ENCODE results near the gene H2AZ1. TPM values are rescaled to one million over a fixed set of nuclear protein-coding genes. Genes with fewer than 3 reads are reported as not detected.

H2AZ1 gene
- total and polyA plus RNA-seq, 9 of the 15 experiments (the other 6 are each of a cell fraction or from before 2014, with no cell fraction given): 605 to 4,380 (median 768) TPM

DNA sequence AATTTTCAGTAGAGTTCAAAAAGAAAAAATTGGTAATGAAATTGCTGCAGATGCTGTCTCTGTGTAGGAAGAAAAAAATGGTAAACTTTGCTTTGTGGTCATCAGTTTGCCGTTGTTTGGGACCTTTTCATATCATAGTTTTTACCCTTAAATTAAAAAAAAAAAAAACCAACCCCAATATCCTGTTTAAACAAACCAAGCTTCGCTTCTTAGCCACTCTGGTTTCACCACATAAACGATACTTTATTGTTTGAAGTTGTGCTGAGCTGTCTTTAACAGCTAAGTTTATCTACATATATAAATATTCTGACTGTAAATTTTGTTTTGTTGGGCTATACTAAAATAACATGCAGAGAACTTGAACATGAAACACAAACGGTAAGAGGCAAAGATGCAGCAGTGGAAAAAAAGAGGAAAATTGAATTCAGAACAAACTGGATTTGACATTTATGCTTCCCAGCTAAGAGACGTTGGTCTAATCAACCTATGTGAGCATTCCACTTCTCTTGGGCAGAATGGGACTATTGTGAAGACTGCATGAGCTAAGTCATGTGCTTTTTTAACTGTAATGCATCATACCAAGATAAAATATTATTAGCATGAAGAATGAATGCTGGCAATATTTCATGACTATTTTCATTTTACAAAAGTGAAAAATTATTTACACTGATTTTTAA is 15.7 kb upstream of the H2AZ1 start (continued):
- TF ChIP-seq, protein P1, sequence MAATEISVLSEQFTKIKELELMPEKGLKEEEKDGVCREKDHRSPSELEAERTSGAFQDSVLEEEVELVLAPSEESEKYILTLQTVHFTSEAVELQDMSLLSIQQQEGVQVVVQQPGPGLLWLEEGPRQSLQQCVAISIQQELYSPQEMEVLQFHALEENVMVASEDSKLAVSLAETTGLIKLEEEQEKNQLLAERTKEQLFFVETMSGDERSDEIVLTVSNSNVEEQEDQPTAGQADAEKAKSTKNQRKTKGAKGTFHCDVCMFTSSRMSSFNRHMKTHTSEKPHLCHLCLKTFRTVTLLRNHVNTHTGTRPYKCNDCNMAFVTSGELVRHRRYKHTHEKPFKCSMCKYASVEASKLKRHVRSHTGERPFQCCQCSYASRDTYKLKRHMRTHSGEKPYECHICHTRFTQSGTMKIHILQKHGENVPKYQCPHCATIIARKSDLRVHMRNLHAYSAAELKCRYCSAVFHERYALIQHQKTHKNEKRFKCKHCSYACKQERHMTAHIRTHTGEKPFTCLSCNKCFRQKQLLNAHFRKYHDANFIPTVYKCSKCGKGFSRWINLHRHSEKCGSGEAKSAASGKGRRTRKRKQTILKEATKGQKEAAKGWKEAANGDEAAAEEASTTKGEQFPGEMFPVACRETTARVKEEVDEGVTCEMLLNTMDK (IDR thresholded peaks at IDR 0.05; ENCODE audit: borderline replicate concordance, insufficient read depth, low read depth, low read length, poor library complexity, severe bottlenecking): no peak
- TF ChIP-seq THRAP3 (IDR thresholded peaks at IDR 0.05; ENCODE audit: borderline replicate concordance) (no peak), ERF (CRISPR knock-in tag; IDR thresholded peaks at IDR 0.05) (no peak)

DNA sequence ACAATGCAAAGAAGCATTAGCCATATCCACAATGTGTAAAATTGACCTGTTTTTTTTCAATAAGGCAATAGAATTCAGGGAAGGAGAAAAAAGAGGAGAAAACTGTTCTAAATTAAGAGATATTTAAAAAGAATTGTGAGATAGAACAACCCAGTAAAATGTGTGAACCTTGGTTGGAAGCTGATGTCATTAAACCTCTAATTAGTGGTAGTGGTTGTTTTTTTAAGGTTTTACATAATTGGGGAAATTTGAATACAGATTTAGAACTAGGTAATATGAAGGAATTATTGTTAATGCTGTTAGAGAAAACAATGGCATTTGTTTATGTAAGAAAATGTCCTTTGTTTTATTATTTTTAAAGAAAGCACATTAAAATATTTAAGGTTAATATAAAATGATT is 15.1 kb upstream of the H2AZ1 start:
- H3K36me3 ChIP-seq (ENCODE audit: control insufficient read depth, insufficient read depth, low read length): no peaks in the 10 kb centered on the region
- no peak for DNase-seq (ENCODE audit: extremely low read depth in 1 of 4, low spot score in 3 of 4)
- H2AFZ ChIP-seq (ENCODE audit: low read depth, low read length): no peak overlapping the region
- no peaks in the 10 kb centered on the region for H3K9me3 ChIP-seq (replicated peaks; ENCODE audit: control insufficient read depth, insufficient read depth, low read depth, low read length)
- ChIA-PET POLR2A (no interaction called here), CTCF (ENCODE audit: low intra/inter-chr PET ratio) (no interaction called here)
- no peaks in the 10 kb centered on the region for H3K9me1 ChIP-seq (ENCODE audit: control insufficient read depth, insufficient read depth, low read length)
- H3K4me2 ChIP-seq (ENCODE audit: insufficient read depth, low read length): no peak overlapping the region
- no peaks in the 10 kb centered on the region for H3K4me1 ChIP-seq (replicated peaks in 1 of 2; ENCODE audit: control insufficient read depth in 2 of 2, insufficient read depth in 2 of 2, low read length in 2 of 2)
- no peak overlapping the region for H3K27ac ChIP-seq (ENCODE audit: extremely low read depth, low read depth, low read length)
- ATAC-seq: no peak
- H3K9ac ChIP-seq (ENCODE audit: insufficient read depth in 1 of 2, low read depth in 2 of 2, low read length in 2 of 2): no peak overlapping the region
- BruUV-seq (replicated peaks): no TSS peak
- in situ Hi-C loops (cut with MboI): no loop called here
- H3K4me3 ChIP-seq: no peak overlapping the region
- FAIRE-seq: no peak
- no peaks in the 10 kb centered on the region for H3K79me2 ChIP-seq (ENCODE audit: control insufficient read depth, insufficient read depth, low read length)
- intact Hi-C loops (cut with micrococcal nuclease): no loop called here
- 0 out of 5 replicates have a peak, but pooled peaks cover 0 to 4% of the 10 kb centered on the region in 2 experiments for H3K27me3 ChIP-seq (ENCODE audit: control insufficient read depth in 2 of 2, insufficient read depth in 2 of 2, low read length in 2 of 2)
- H4K20me1 ChIP-seq (replicated peaks; ENCODE audit: control insufficient read depth, insufficient read depth, low read length): no peaks in the 10 kb centered on the region
- TF ChIP-seq, protein P1 (IDR thresholded peaks at IDR 0.05; ENCODE audit: borderline replicate concordance, insufficient read depth, low read depth, low read length, poor library complexity, severe bottlenecking): no peak
- TF ChIP-seq MECOM (CRISPR knock-in tag; IDR thresholded peaks at IDR 0.05): no peak
- TF ChIP-seq RBM22 (IDR thresholded peaks at IDR 0.05; ENCODE audit: low read depth, low read length, poor library complexity, severe bottlenecking): no peak
- no peak for TF ChIP-seq CBFA2T2 (conservative IDR thresholded peaks at IDR 0.05)
- no peak for TF ChIP-seq NR2F6 (CRISPR knock-in tag; IDR thresholded peaks at IDR 0.05)
- TF ChIP-seq HMGN3 (IDR thresholded peaks at IDR 0.05; ENCODE audit: borderline replicate concordance, extremely low read depth, insufficient read length, low read depth, low read length): no peak
- no peak for TF ChIP-seq U2AF1 (optimal IDR thresholded peaks at IDR 0.05; ENCODE audit: low read depth, low read length)
- TF ChIP-seq PHB2 (IDR thresholded peaks at IDR 0.05; ENCODE audit: low read depth): no peak
- no peak for TF ChIP-seq ZNF212 (CRISPR knock-in tag; IDR thresholded peaks at IDR 0.05)
- TF ChIP-seq, protein P2, sequence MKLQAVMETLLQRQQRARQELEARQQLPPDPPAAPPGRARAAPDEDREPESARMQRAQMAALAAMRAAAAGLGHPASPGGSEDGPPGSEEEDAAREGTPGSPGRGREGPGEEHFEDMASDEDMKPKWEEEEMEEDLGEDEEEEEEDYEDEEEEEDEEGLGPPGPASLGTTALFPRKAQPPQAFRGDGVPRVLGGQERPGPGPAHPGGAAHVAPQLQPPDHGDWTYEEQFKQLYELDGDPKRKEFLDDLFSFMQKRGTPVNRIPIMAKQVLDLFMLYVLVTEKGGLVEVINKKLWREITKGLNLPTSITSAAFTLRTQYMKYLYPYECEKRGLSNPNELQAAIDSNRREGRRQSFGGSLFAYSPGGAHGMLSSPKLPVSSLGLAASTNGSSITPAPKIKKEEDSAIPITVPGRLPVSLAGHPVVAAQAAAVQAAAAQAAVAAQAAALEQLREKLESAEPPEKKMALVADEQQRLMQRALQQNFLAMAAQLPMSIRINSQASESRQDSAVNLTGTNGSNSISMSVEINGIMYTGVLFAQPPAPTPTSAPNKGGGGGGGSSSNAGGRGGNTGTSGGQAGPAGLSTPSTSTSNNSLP (IDR thresholded peaks at IDR 0.05; ENCODE audit: borderline replicate concordance, low read depth, low read length): no peak
- no peak for TF ChIP-seq NR1H2 (CRISPR knock-in tag; IDR thresholded peaks at IDR 0.05)
- no peak for TF ChIP-seq GABPB1 (CRISPR knock-in tag; IDR thresholded peaks at IDR 0.05)

All from K562 (cell line).